Sigmoid colon (tissue), 7 donors: ENCODE measurements around the gene TBX4. TPM values are rescaled to one million over a fixed set of nuclear protein-coding genes. Genes with fewer than 3 reads are reported as not detected.
"Not testable (repeated sequence)": the region's sequence is repeated elsewhere in the genome, so short reads cannot be mapped to it uniquely, and the experiment has no call there.

ENCODE experiments used
- DNase-seq: peaks from one replicate; pipeline ENCODE4 v3.0.0-alpha.2; 2019
- H3K27ac ChIP-seq, 4 donors: fragments of 200-600 bp; sonication (generic); one replicate each; pipeline ENCODE4 v1.5.1; 2016 to 2019; ENCODE audit warnings: mild to moderate bottlenecking in 1 of 4
- H3K27me3 ChIP-seq, 3 donors: fragments of 200-600 bp; sonication (generic); one replicate each; pipeline ENCODE4 v1.5.1; 2019; ENCODE audit warnings: mild to moderate bottlenecking in 1 of 3
- H3K36me3 ChIP-seq, 4 donors: fragments of 200-600 bp; sonication (generic); one replicate each; pipeline ENCODE4 v1.5.1; 2016 to 2019
- H3K4me1 ChIP-seq, 4 donors: fragments of 200-600 bp; sonication (generic); one replicate each; pipeline ENCODE4 v1.5.1; 2017 to 2019
- H3K4me3 ChIP-seq, 4 donors: fragments of 200-600 bp; sonication (generic); one replicate each; pipeline ENCODE4 v1.5.1; 2017 to 2019; ENCODE audit warnings: mild to moderate bottlenecking in 2 of 4, moderate library complexity in 1 of 4
- H3K9me3 ChIP-seq, 4 donors: fragments of 200-600 bp in 3 of 4; sonication (generic) in 3 of 4; one replicate each; pipeline versions ENCODE4 v1.5.1 to v1.6.1; 2013 to 2019
- CTCF ChIP-seq, 4 experiments: fragments of 450-650 bp in 3 of 4; fragments of 200-600 bp in 1 of 4; IDR thresholded peaks; one replicate each; pipeline ENCODE4 v1.5.1; 2016 to 2019; ENCODE audit warnings: antibody characterized with exemption in 4 of 4, mild to moderate bottlenecking in 3 of 4, moderate library complexity in 2 of 4
- EP300 ChIP-seq, 4 donors: sonication (generic); formaldehyde crosslinking; IDR thresholded peaks; one replicate each; pipeline ENCODE4 v1.6.1; 2017; ENCODE audit warnings: antibody characterized with exemption in 4 of 4
- POLR2A ChIP-seq, 2 donors: fragments of 450-650 bp; IDR thresholded peaks; one replicate each; pipeline ENCODE4 v1.6.1; 2016; ENCODE audit warnings: antibody characterized with exemption in 2 of 2, mild to moderate bottlenecking in 2 of 2, moderate library complexity in 2 of 2
- POLR2AphosphoS5 ChIP-seq, 4 donors: sonication (generic); formaldehyde crosslinking; IDR thresholded peaks; one replicate each; pipeline ENCODE4 v1.6.1; 2017; ENCODE audit warnings: antibody characterized with exemption in 4 of 4
- WGBS, 2 donors: extraction: QIAGEN DNeasy Blood & Tissue Kit; methylation state at CpG; one replicate each; pipeline ENCODE4 v1.1.7; 2013; 5-methylcytosine and 5-hydroxymethylcytosine counted together
- intact Hi-C: fragments of 100-400 bp; cut with DNase I; formaldehyde crosslinking; loops from one replicate; pipeline ENCODE4 v1.15.1; 2023
- polyA plus RNA-seq, 3 donors: library from polyadenylated mRNA; stranded (reverse); fragments of 200-250 nt; gene quantifications; one replicate each; pipeline ENCODE4 v1.2.3, GENCODE V29; 2013
- total RNA-seq, 4 donors: library from RNA; depleted of rRNA; stranded (reverse); fragments of >200 nt; gene quantifications; one replicate each; pipeline ENCODE4 v1.1.0, GENCODE V29; 2016
- donor health status: healthy with polysubstance abuse.
- donor health status: Bipolar disorder and iron deficiency.
- donor health status: healthy.

The TBX4 gene
- total and polyA plus RNA-seq, 7 donors, result not detected

- Histone ChIP-seq H3K4me3 (no peak overlapping the region), H3K27me3 (peaks cover 0 to 31% (median 12%) of the 10 kb centered on the region in 3 donors), H3K36me3 (no peaks in the 10 kb centered on the region), H3K27ac (no peak overlapping the region), H3K9me3 (peaks cover 0 to 6% (median 2%) of the 10 kb centered on the region in 4 donors), H3K4me1 (no peaks in the 10 kb centered on the region)
- no peak for DNase-seq
- intact Hi-C loops, result no loop called here
- no peak for TF ChIP-seq POLR2AphosphoS5 (IDR thresholded peaks at IDR 0.05)
- TF ChIP-seq POLR2A (IDR thresholded peaks at IDR 0.05), result no peak
- TF ChIP-seq EP300 (IDR thresholded peaks at IDR 0.05), result no peak
- no peak for TF ChIP-seq CTCF (IDR thresholded peaks at IDR 0.05)
Observed at GRCh38 chr17:61440697-61441096, 11.5 kb upstream of the TBX4 start.

- not testable (repeated sequence) for H3K4me1 ChIP-seq
Observed at GRCh38 chr17:61441507-61441906, 10.7 kb upstream of the TBX4 start.

GRCh38 chr17:61442136-61442775 is 10.0 kb upstream of the TBX4 start:
- intact Hi-C loops, result no loop called here
- H3K27ac ChIP-seq, result no peak overlapping the region
- TF ChIP-seq CTCF (IDR thresholded peaks at IDR 0.05) (no peak), EP300 (IDR thresholded peaks at IDR 0.05) (no peak), POLR2AphosphoS5 (IDR thresholded peaks at IDR 0.05) (no peak), POLR2A (IDR thresholded peaks at IDR 0.05) (no peak)
- no peaks in the 10 kb centered on the region for H3K36me3 ChIP-seq
- peaks cover 0 to 5% (median under 1%) of the 10 kb centered on the region in 4 donors for H3K9me3 ChIP-seq
- H3K4me3 ChIP-seq, result no peak overlapping the region
- no peaks in the 10 kb centered on the region for H3K4me1 ChIP-seq
- DNase-seq, result no peak
- WGBS, 2 donors, result 70 to 76% methylated on average over 4 of the region's 4 CpGs
- peaks cover 0 to 47% (median 12%) of the 10 kb centered on the region in 3 donors for H3K27me3 ChIP-seq

More at GRCh38 chr17:61441507-61441906, 10.7 kb upstream of the TBX4 start:
- H3K27ac ChIP-seq, H3K36me3 ChIP-seq, H3K9me3 ChIP-seq, intact Hi-C loops, DNase-seq, H3K4me3 ChIP-seq: not testable (repeated sequence)
- 95 to 96% methylated on average over 6 of the region's 6 CpGs for WGBS, 2 donors
- H3K27me3 ChIP-seq, result peaks cover 0 to 39% (median 12%) of the 10 kb centered on the region in 3 donors

GRCh38 chr17:61442878-61443474 is 9.2 kb upstream of the TBX4 start:
- intact Hi-C loops, result no loop called here
- H3K4me3 ChIP-seq, result no peak overlapping the region
- H3K36me3 ChIP-seq, result no peaks in the 10 kb centered on the region
- H3K9me3 ChIP-seq, result peaks cover 0 to under 1% (median 0%) of the 10 kb centered on the region in 4 donors
- WGBS, 2 donors, result 68 to 70% methylated on average over 11 of the region's 11 CpGs
- no peaks in the 10 kb centered on the region for H3K4me1 ChIP-seq
- H3K27me3 ChIP-seq, result peaks cover 0 to 54% (median 12%) of the 10 kb centered on the region in 3 donors
- DNase-seq, result no peak
- H3K27ac ChIP-seq, result no peak overlapping the region
- TF ChIP-seq CTCF (IDR thresholded peaks at IDR 0.05) (no peak), POLR2A (IDR thresholded peaks at IDR 0.05) (no peak), POLR2AphosphoS5 (IDR thresholded peaks at IDR 0.05) (no peak), EP300 (IDR thresholded peaks at IDR 0.05) (no peak)

- intact Hi-C loops, result no loop called here
- no peaks in the 10 kb centered on the region for H3K4me1 ChIP-seq
- peaks cover 0 to 59% (median 12%) of the 10 kb centered on the region in 3 donors for H3K27me3 ChIP-seq
- TF ChIP-seq EP300 (IDR thresholded peaks at IDR 0.05) (no peak), CTCF (IDR thresholded peaks at IDR 0.05) (no peak), POLR2A (IDR thresholded peaks at IDR 0.05) (no peak), POLR2AphosphoS5 (IDR thresholded peaks at IDR 0.05) (no peak)
- no peak overlapping the region for H3K27ac ChIP-seq
- H3K36me3 ChIP-seq, result no peaks in the 10 kb centered on the region
- no peak overlapping the region for H3K4me3 ChIP-seq
- DNase-seq, result no peak
- H3K9me3 ChIP-seq, result no peaks in the 10 kb centered on the region
- WGBS, 2 donors, result 82 to 87% methylated on average over 18 of the region's 18 CpGs
Observed at GRCh38 chr17:61443475-61443882, 8.7 kb upstream of the TBX4 start.
